Suppressor macrophage (primary cell): Measurements from ENCODE around the gene DBET.
A peak's percentile ranks its signal among the peaks of the same experiment; 100 is the strongest.
"Not testable (repeated sequence)": the region's sequence is repeated elsewhere in the genome, so short reads cannot be mapped to it uniquely, and the experiment has no call there.

ENCODE experiments used
- DNase-seq, 4 experiments: peaks; one replicate each; pipeline ENCODE4 v3.0.0-alpha.2; 2020 to 2022
- total RNA-seq, 17 experiments: gene quantifications; one replicate each; lab custom pipeline; 2026; ENCODE audit warnings: mixed read lengths in 6 of 17, inconsistent platforms in 3 of 17; lab: John Stamatoyannopoulos, UW

The DBET gene
- 0 to 0.55 (median 0) reads per million in 17 experiments for total RNA-seq

- not testable (repeated sequence) for DNase-seq
These were observed at the start of gene DBET for GRCh38 chr4:190064342-190064741. Gene DBET, plus strand, starts transcription at chr4:190064502.

GRCh38 chr4:190014771-190015537 lies 49.3 kb upstream of the DBET start:
- no peak for DNase-seq

- no peak for DNase-seq
These were observed 48.5 kb upstream of the DBET start for GRCh38 chr4:190015538-190016368.

GRCh38 chr4:190016369-190017289 lies 47.7 kb upstream of the DBET start:
- DNase-seq: no peak

- no peak for DNase-seq
These were observed 46.7 kb upstream of the DBET start for GRCh38 chr4:190017357-190018200.

GRCh38 chr4:190018201-190018920 lies 45.9 kb upstream of the DBET start:
- DNase-seq: no peak

- no peak for DNase-seq
These were observed 45.1 kb upstream of the DBET start for GRCh38 chr4:190019023-190019858.

GRCh38 chr4:190019859-190020463 lies 44.3 kb upstream of the DBET start:
- DNase-seq: not testable (repeated sequence)

GRCh38 chr4:190020790-190021717 lies 43.2 kb upstream of the DBET start:
- DNase-seq: peak; percentile 8 to 43 (median 36)

- DNase-seq: not testable (repeated sequence)
These were observed 42.3 kb upstream of the DBET start for GRCh38 chr4:190021973-190022372.

- DNase-seq: not testable (repeated sequence)
These were observed 41.6 kb upstream of the DBET start for GRCh38 chr4:190022614-190023281.

GRCh38 chr4:190027156-190027555 lies 37.1 kb upstream of the DBET start, which contains the start of gene FRG2:
Gene FRG2, minus strand, starts transcription at chr4:190027256. Its CDS starts 52 bp downstream, at chr4:190027204.
- not testable (repeated sequence) for DNase-seq

- not testable (repeated sequence) for DNase-seq
These were observed 33.0 kb upstream of the DBET start for GRCh38 chr4:190031264-190031663.

GRCh38 chr4:190037704-190038388 lies 26.5 kb upstream of the DBET start:
- DNase-seq: not testable (repeated sequence)

- DNase-seq: not testable (repeated sequence)
These were observed 23.4 kb upstream of the DBET start for GRCh38 chr4:190040873-190041272.

GRCh38 chr4:190047627-190048026 lies 16.7 kb upstream of the DBET start:
- DNase-seq: not testable (repeated sequence)
